SU-DHL-6 (cell line): ENCODE results near the gene PER2.

ENCODE experiments used
- H2AFZ ChIP-seq: fragments of 200-600 bp; sonication (generic); 2 replicates; pipeline ENCODE4 v1.6.1; 2014; ENCODE audit warnings: low read depth, mild to moderate bottlenecking, moderate library complexity, mixed read lengths, antibody characterized with exemption, low read length; ENCODE audit not compliant: severe bottlenecking
- H3F3A ChIP-seq: fragments of 200-600 bp; shearing (Covaris generic); 2 replicates; pipeline ENCODE4 v1.6.0; 2016; ENCODE audit warnings: antibody characterized with exemption, mild to moderate bottlenecking; ENCODE audit not compliant: insufficient read depth
- H3K27ac ChIP-seq: fragments of 200-600 bp; sonication (generic); 2 replicates; pipeline ENCODE4 v1.5.1; 2016; ENCODE audit warnings: low read depth, mild to moderate bottlenecking, low read length, moderate library complexity, mixed read lengths
- H3K27me3 ChIP-seq: fragments of 200-600 bp; sonication (generic), shearing (Covaris generic); 2 replicates; pipeline ENCODE4 v1.6.0; 2014; ENCODE audit warnings: mild to moderate bottlenecking, low read length
- H3K36me3 ChIP-seq: fragments of 200-600 bp; sonication (generic); 2 replicates; pipeline ENCODE4 v1.6.1; 2014; ENCODE audit warnings: mild to moderate bottlenecking, low read length, mixed read lengths
- H3K4me2 ChIP-seq: fragments of 300-600, 200-600 bp; shearing (Covaris generic), sonication (generic); 2 replicates; pipeline ENCODE4 v1.6.0; 2014; ENCODE audit warnings: low read length, low read depth, mild to moderate bottlenecking; ENCODE audit not compliant: poor library complexity, severe bottlenecking
- H3K4me3 ChIP-seq: fragments of 200-600 bp; sonication (generic); 2 replicates; pipeline ENCODE4 v1.5.1; 2014; ENCODE audit warnings: antibody characterized with exemption, low read length, mild to moderate bottlenecking, mixed read lengths; ENCODE audit not compliant: insufficient read depth, poor library complexity, severe bottlenecking
- H3K79me2 ChIP-seq: fragments of 200-600 bp; sonication (generic); 2 replicates; pipeline ENCODE4 v1.6.1; 2014; ENCODE audit warnings: mild to moderate bottlenecking, low read length, moderate library complexity; ENCODE audit not compliant: insufficient read depth
- H3K9ac ChIP-seq: fragments of 200-600 bp; sonication (generic); 2 replicates; pipeline ENCODE4 v1.7.0; 2014; ENCODE audit warnings: mild to moderate bottlenecking, low read length
- H3K9me2 ChIP-seq: fragments of 200-600 bp; sonication (generic); replicated peaks from 2 replicates; pipeline ENCODE4 v1.6.1; 2014; ENCODE audit warnings: low read length; ENCODE audit not compliant: insufficient read depth
- H3K9me3 ChIP-seq: fragments of 200-600 bp; sonication (generic); 2 replicates; pipeline ENCODE4 v1.6.1; 2014; ENCODE audit warnings: low read length, mixed read lengths; ENCODE audit not compliant: insufficient read depth
- H4K20me1 ChIP-seq: fragments of 200-600 bp; sonication (generic); 2 replicates; pipeline ENCODE4 v1.6.1; 2014; ENCODE audit warnings: low read depth, mild to moderate bottlenecking, antibody characterized with exemption, low read length, moderate library complexity, mixed read lengths
- EZH2phosphoT487 ChIP-seq: fragments of 200-600 bp; sonication (generic), shearing (Covaris generic); conservative IDR thresholded peaks from 2 replicates; pipeline ENCODE4 v1.6.1; 2018; ENCODE audit warnings: mild to moderate bottlenecking, antibody characterized with exemption, low read length, moderate library complexity, mixed read lengths
- TF ChIP-seq, protein P1 (sequence below): fragments of 200-600 bp; sonication (generic); IDR thresholded peaks from one replicate; pipeline ENCODE4 v1.5.1; 2017; ENCODE audit warnings: antibody characterized with exemption, mild to moderate bottlenecking, low read length, moderate library complexity; ENCODE audit not compliant: insufficient read depth, poor library complexity, severe bottlenecking

The PER2 gene

DNA sequence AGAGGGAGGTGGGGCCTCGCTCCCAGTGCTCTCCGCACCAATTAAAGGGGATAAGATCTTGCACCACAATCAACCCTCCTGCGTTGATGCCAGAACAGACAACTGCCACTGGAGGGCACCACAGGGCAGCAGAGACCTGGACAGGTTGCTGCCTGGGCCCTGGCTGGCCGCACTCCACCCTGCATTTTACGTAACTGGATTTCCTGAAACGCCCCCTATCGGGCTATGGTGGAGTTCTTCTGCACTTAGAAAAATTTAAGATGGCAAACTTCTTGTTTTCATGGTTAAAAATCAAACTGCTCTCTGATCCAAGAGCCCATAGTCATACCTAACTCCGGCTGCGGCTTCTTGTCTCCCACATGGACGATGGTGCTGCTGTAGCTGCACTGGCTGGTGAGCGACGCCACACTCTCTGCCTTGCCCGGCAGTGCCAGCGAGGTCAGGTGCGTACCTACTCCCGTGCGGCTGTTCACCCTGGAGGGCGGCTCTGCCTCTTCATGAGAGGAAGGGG lies 31.8 kb downstream of the PER2 start:
- Histone ChIP-seq H3K27ac (no peak overlapping the region), H3K9me2 (no peaks in the 10 kb centered on the region), H3K79me2 (no peaks in the 10 kb centered on the region), H3F3A (no peaks in the 10 kb centered on the region), H3K9me3 (no peaks in the 10 kb centered on the region), H4K20me1 (no peaks in the 10 kb centered on the region), H3K27me3 (no peaks in the 10 kb centered on the region), H2AFZ (no peak overlapping the region), H3K4me2 (no peak overlapping the region), H3K36me3 (peaks cover 17% of the 10 kb centered on the region; the same call in 1 of the 2 replicates), H3K9ac (no peak overlapping the region), H3K4me3 (no peak overlapping the region)
- TF ChIP-seq EZH2phosphoT487: no peak
- TF ChIP-seq, protein P1, sequence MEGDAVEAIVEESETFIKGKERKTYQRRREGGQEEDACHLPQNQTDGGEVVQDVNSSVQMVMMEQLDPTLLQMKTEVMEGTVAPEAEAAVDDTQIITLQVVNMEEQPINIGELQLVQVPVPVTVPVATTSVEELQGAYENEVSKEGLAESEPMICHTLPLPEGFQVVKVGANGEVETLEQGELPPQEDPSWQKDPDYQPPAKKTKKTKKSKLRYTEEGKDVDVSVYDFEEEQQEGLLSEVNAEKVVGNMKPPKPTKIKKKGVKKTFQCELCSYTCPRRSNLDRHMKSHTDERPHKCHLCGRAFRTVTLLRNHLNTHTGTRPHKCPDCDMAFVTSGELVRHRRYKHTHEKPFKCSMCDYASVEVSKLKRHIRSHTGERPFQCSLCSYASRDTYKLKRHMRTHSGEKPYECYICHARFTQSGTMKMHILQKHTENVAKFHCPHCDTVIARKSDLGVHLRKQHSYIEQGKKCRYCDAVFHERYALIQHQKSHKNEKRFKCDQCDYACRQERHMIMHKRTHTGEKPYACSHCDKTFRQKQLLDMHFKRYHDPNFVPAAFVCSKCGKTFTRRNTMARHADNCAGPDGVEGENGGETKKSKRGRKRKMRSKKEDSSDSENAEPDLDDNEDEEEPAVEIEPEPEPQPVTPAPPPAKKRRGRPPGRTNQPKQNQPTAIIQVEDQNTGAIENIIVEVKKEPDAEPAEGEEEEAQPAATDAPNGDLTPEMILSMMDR: peak; percentile 96

DNA sequence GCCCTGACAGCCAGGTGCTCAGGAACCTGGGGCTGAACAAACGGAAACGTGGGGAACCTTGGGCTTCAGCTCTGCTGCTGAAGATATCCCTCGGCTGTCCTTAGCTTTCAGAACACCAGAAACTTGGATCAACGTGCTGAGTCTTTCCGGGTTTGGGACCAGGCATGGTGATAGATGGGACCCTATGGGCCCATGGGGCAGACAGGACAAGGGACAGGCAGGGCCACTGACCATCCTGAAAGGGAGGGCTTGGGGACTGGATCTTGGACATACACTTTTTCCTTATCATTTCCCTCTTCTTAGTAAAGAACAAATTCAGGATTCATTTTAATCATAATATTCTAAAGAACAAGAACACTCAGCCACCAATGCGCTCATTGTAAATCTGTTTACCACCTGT lies 32.3 kb downstream of the PER2 start:
- Histone ChIP-seq H3K4me3 (no peak overlapping the region), H3K27me3 (no peaks in the 10 kb centered on the region), H4K20me1 (no peaks in the 10 kb centered on the region), H3K36me3 (peaks cover 17% of the 10 kb centered on the region; the same call in 1 of the 2 replicates), H3K9me2 (no peaks in the 10 kb centered on the region), H3K9ac (no peak overlapping the region), H2AFZ (no peak overlapping the region), H3K9me3 (no peaks in the 10 kb centered on the region), H3F3A (no peaks in the 10 kb centered on the region), H3K27ac (no peak overlapping the region), H3K79me2 (no peaks in the 10 kb centered on the region), H3K4me2 (no peak overlapping the region)
- TF ChIP-seq, protein P1: no peak
- TF ChIP-seq EZH2phosphoT487: no peak

DNA sequence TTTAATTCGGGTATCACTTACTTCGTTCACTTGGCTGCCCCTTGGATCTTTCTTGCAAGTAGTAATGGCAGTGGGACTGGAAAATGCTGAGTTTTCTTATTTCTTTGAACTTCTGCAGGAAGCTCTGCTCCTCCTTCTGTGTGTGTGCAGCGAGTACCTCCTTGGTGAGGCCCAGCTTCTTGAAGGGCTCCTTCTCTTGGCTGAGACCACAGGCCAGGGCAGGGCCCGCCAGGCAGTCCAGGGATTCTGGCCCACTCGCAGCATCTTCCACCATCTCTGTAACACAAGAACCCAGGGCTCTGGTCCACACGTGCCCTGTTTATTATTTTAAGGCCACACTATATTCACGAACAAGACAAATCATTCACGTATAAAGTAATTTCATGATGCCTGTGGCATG lies 32.8 kb downstream of the PER2 start:
- H3K27me3 ChIP-seq: no peaks in the 10 kb centered on the region
- H3K4me2 ChIP-seq: no peak overlapping the region
- peaks cover 17% of the 10 kb centered on the region; the same call in 1 of the 2 replicates for H3K36me3 ChIP-seq
- no peak overlapping the region for H3K4me3 ChIP-seq
- H3K9me3 ChIP-seq: no peaks in the 10 kb centered on the region
- no peaks in the 10 kb centered on the region for H3F3A ChIP-seq
- no peak overlapping the region for H2AFZ ChIP-seq
- no peaks in the 10 kb centered on the region for H4K20me1 ChIP-seq
- H3K79me2 ChIP-seq: no peaks in the 10 kb centered on the region
- no peak for TF ChIP-seq EZH2phosphoT487
- TF ChIP-seq, protein P1: no peak
- H3K27ac ChIP-seq: no peak overlapping the region
- H3K9me2 ChIP-seq: no peaks in the 10 kb centered on the region
- H3K9ac ChIP-seq: no peak overlapping the region
